Measurements from ENCODE around the gene CCRL2.
"Not testable (repeated sequence)": the region's sequence is repeated elsewhere in the genome, so short reads cannot be mapped to it uniquely, and the experiment has no call there.

CCRL2 gene

GRCh38 chr3:46393011-46393410, 14.0 kb upstream of the CCRL2 start:
- Mint-ChIP-seq H3K36me3 (no peaks in the 10 kb centered on the region), H3K4me3 (no peak overlapping the region), H3K27me3 (no peaks in the 10 kb centered on the region), H3K9me3 (ENCODE audit: low read depth) (no peaks in the 10 kb centered on the region), H3K27ac (no peak overlapping the region), H3K4me1 (ENCODE audit: low read depth) (no peaks in the 10 kb centered on the region)

- H3K27ac Mint-ChIP-seq: no peak overlapping the region
- no peaks in the 10 kb centered on the region for H3K36me3 Mint-ChIP-seq
- no peaks in the 10 kb centered on the region for H3K27me3 Mint-ChIP-seq
- H3K9me3 Mint-ChIP-seq (ENCODE audit: low read depth): no peaks in the 10 kb centered on the region
- no peak overlapping the region for H3K4me3 Mint-ChIP-seq
- H3K4me1 Mint-ChIP-seq (ENCODE audit: low read depth): no peaks in the 10 kb centered on the region
Observed at GRCh38 chr3:46393554-46394434, 13.3 kb upstream of the CCRL2 start.

- no peaks in the 10 kb centered on the region for H3K27me3 Mint-ChIP-seq
- H3K4me1 Mint-ChIP-seq (ENCODE audit: low read depth): no peaks in the 10 kb centered on the region
- no peak overlapping the region for H3K27ac Mint-ChIP-seq
- H3K4me3 Mint-ChIP-seq: no peak overlapping the region
- no peaks in the 10 kb centered on the region for H3K9me3 Mint-ChIP-seq (ENCODE audit: low read depth)
- H3K36me3 Mint-ChIP-seq: no peaks in the 10 kb centered on the region
Observed at GRCh38 chr3:46395210-46395661, 11.8 kb upstream of the CCRL2 start.

GRCh38 chr3:46395766-46396530, 11.1 kb upstream of the CCRL2 start:
- no peaks in the 10 kb centered on the region for H3K36me3 Mint-ChIP-seq
- H3K4me1 Mint-ChIP-seq (ENCODE audit: low read depth): no peaks in the 10 kb centered on the region
- H3K27ac Mint-ChIP-seq: no peak overlapping the region
- H3K27me3 Mint-ChIP-seq: no peaks in the 10 kb centered on the region
- no peaks in the 10 kb centered on the region for H3K9me3 Mint-ChIP-seq (ENCODE audit: low read depth)
- no peak overlapping the region for H3K4me3 Mint-ChIP-seq

- H3K36me3 Mint-ChIP-seq: no peaks in the 10 kb centered on the region
- H3K4me1 Mint-ChIP-seq (ENCODE audit: low read depth): no peaks in the 10 kb centered on the region
- no peak overlapping the region for H3K27ac Mint-ChIP-seq
Observed at GRCh38 chr3:46397111-46397510, 9.9 kb upstream of the CCRL2 start.

GRCh38 chr3:46398186-46398955, 8.7 kb upstream of the CCRL2 start:
- peaks cover 5% of the 10 kb centered on the region for H3K9me3 Mint-ChIP-seq (ENCODE audit: low read depth)
- H3K27ac Mint-ChIP-seq: no peak overlapping the region
- H3K4me1 Mint-ChIP-seq (ENCODE audit: low read depth): no peaks in the 10 kb centered on the region
- H3K27me3 Mint-ChIP-seq: peaks cover 2% of the 10 kb centered on the region
- H3K36me3 Mint-ChIP-seq: no peaks in the 10 kb centered on the region
- no peak overlapping the region for H3K4me3 Mint-ChIP-seq

More at GRCh38 chr3:46397111-46397510, 9.9 kb upstream of the CCRL2 start:
- no peaks in the 10 kb centered on the region for H3K27me3 Mint-ChIP-seq
- no peaks in the 10 kb centered on the region for H3K9me3 Mint-ChIP-seq (ENCODE audit: low read depth)
- H3K4me3 Mint-ChIP-seq: no peak overlapping the region

GRCh38 chr3:46399098-46399497, 8.0 kb upstream of the CCRL2 start:
- H3K4me3 Mint-ChIP-seq: no peak overlapping the region

GRCh38 chr3:46399557-46399956, 7.5 kb upstream of the CCRL2 start:
- Mint-ChIP-seq H3K4me3 (no peak overlapping the region), H3K36me3 (no peaks in the 10 kb centered on the region), H3K9me3 (ENCODE audit: low read depth) (peaks cover 5% of the 10 kb centered on the region), H3K27ac (no peak overlapping the region), H3K4me1 (ENCODE audit: low read depth) (no peaks in the 10 kb centered on the region), H3K27me3 (peaks cover 2% of the 10 kb centered on the region)

More at GRCh38 chr3:46399098-46399497, 8.0 kb upstream of the CCRL2 start:
- no peaks in the 10 kb centered on the region for H3K4me1 Mint-ChIP-seq (ENCODE audit: low read depth)
- H3K36me3 Mint-ChIP-seq: no peaks in the 10 kb centered on the region
- peaks cover 2% of the 10 kb centered on the region for H3K27me3 Mint-ChIP-seq
- no peak overlapping the region for H3K27ac Mint-ChIP-seq
- H3K9me3 Mint-ChIP-seq (ENCODE audit: low read depth): peaks cover 5% of the 10 kb centered on the region

- H3K4me1 Mint-ChIP-seq (ENCODE audit: low read depth): no peaks in the 10 kb centered on the region
- H3K27me3 Mint-ChIP-seq: peaks cover 2% of the 10 kb centered on the region
- H3K36me3 Mint-ChIP-seq: no peaks in the 10 kb centered on the region
- H3K4me3 Mint-ChIP-seq: no peak overlapping the region
- peaks cover 5% of the 10 kb centered on the region for H3K9me3 Mint-ChIP-seq (ENCODE audit: low read depth)
- H3K27ac Mint-ChIP-seq: no peak overlapping the region
Observed at GRCh38 chr3:46400000-46400734, 6.9 kb upstream of the CCRL2 start.

GRCh38 chr3:46400846-46401245, 6.2 kb upstream of the CCRL2 start:
- H3K4me3 Mint-ChIP-seq: no peak overlapping the region
- peaks cover 2% of the 10 kb centered on the region for H3K27me3 Mint-ChIP-seq
- H3K36me3 Mint-ChIP-seq: no peaks in the 10 kb centered on the region
- H3K9me3 Mint-ChIP-seq (ENCODE audit: low read depth): peaks cover 5% of the 10 kb centered on the region
- H3K4me1 Mint-ChIP-seq (ENCODE audit: low read depth): no peaks in the 10 kb centered on the region
- H3K27ac Mint-ChIP-seq: no peak overlapping the region

- H3K27me3 Mint-ChIP-seq: peaks cover 2% of the 10 kb centered on the region
Observed at GRCh38 chr3:46401579-46401978, 5.5 kb upstream of the CCRL2 start.

GRCh38 chr3:46402902-46403301, 4.2 kb upstream of the CCRL2 start:
- not testable (repeated sequence) for H3K9me3 Mint-ChIP-seq (ENCODE audit: low read depth); H3K4me3 Mint-ChIP-seq; H3K27ac Mint-ChIP-seq; H3K27me3 Mint-ChIP-seq; H3K36me3 Mint-ChIP-seq
- H3K4me1 Mint-ChIP-seq (ENCODE audit: low read depth): peaks cover 13% of the 10 kb centered on the region

More at GRCh38 chr3:46401579-46401978, 5.5 kb upstream of the CCRL2 start:
- H3K27ac Mint-ChIP-seq: no peak overlapping the region
- peaks cover under 1% of the 10 kb centered on the region for H3K4me1 Mint-ChIP-seq (ENCODE audit: low read depth)
- H3K4me3 Mint-ChIP-seq: no peak overlapping the region
- H3K36me3 Mint-ChIP-seq: no peaks in the 10 kb centered on the region
- peaks cover 5% of the 10 kb centered on the region for H3K9me3 Mint-ChIP-seq (ENCODE audit: low read depth)

- no peak overlapping the region for H3K27ac Mint-ChIP-seq
Observed at GRCh38 chr3:46405301-46406019, 1.6 kb upstream of the CCRL2 start.

GRCh38 chr3:46406443-46406787, 644 bp upstream of the CCRL2 start:
- peak overlapping the region; percentile 84 for H3K4me3 Mint-ChIP-seq
- no peaks in the 10 kb centered on the region for H3K36me3 Mint-ChIP-seq
- peaks cover 2% of the 10 kb centered on the region for H3K27me3 Mint-ChIP-seq
- no peak overlapping the region for H3K27ac Mint-ChIP-seq
- H3K4me1 Mint-ChIP-seq (ENCODE audit: low read depth): peaks cover 34% of the 10 kb centered on the region
- peaks cover 5% of the 10 kb centered on the region for H3K9me3 Mint-ChIP-seq (ENCODE audit: low read depth)

More at GRCh38 chr3:46405301-46406019, 1.6 kb upstream of the CCRL2 start:
- Mint-ChIP-seq H3K9me3 (ENCODE audit: low read depth) (peaks cover 5% of the 10 kb centered on the region), H3K27me3 (peaks cover 2% of the 10 kb centered on the region), H3K4me1 (ENCODE audit: low read depth) (peaks cover 34% of the 10 kb centered on the region), H3K36me3 (no peaks in the 10 kb centered on the region), H3K4me3 (no peak overlapping the region)
